ENCODE results near the gene TECPR1.
A peak's percentile ranks its signal among the peaks of the same experiment; 100 is the strongest.

The TECPR1 gene

GRCh38 chr7:98284335-98285036 lies 32.5 kb upstream of the TECPR1 start:
- no peak for DNase-seq (ENCODE audit: low spot score)

GRCh38 chr7:98283887-98284222 lies 31.8 kb upstream of the TECPR1 start:
- DNase-seq (ENCODE audit: low spot score): no peak

GRCh38 chr7:98283127-98283886 lies 31.3 kb upstream of the TECPR1 start:
- peak; percentile 86 for DNase-seq (ENCODE audit: low spot score)

- peak; percentile 49 for DNase-seq (ENCODE audit: low spot score)
These were observed 30.7 kb upstream of the TECPR1 start for GRCh38 chr7:98282703-98283102.

- peak; percentile 37 for DNase-seq (ENCODE audit: low spot score)
These were observed 29.9 kb upstream of the TECPR1 start for GRCh38 chr7:98281757-98282606.

- peak; percentile 93 for DNase-seq (ENCODE audit: low spot score)
These were observed 29.0 kb upstream of the TECPR1 start, which contains the start of gene BRI3 for GRCh38 chr7:98280791-98281756. Gene BRI3, plus strand, starts transcription at chr7:98281686. Its CDS starts 110 bp downstream, at chr7:98281796.

GRCh38 chr7:98280296-98280695 lies 28.3 kb upstream of the TECPR1 start:
- DNase-seq (ENCODE audit: low spot score): no peak

- no peak for DNase-seq (ENCODE audit: low spot score)
These were observed 26.9 kb upstream of the TECPR1 start for GRCh38 chr7:98278936-98279335.

GRCh38 chr7:98278408-98278807 lies 26.4 kb upstream of the TECPR1 start:
- DNase-seq (ENCODE audit: low spot score): no peak

- no peak for DNase-seq (ENCODE audit: low spot score)
These were observed 24.3 kb upstream of the TECPR1 start for GRCh38 chr7:98276241-98276761.

- DNase-seq (ENCODE audit: low spot score): no peak
These were observed 15.3 kb upstream of the TECPR1 start for GRCh38 chr7:98267303-98267702.

GRCh38 chr7:98266840-98267239 lies 14.8 kb upstream of the TECPR1 start:
- DNase-seq (ENCODE audit: low spot score): peak; percentile 53

GRCh38 chr7:98265841-98266271 lies 13.8 kb upstream of the TECPR1 start:
- no peak for DNase-seq (ENCODE audit: low spot score)

GRCh38 chr7:98257701-98258100 lies 5.7 kb upstream of the TECPR1 start:
- DNase-seq (ENCODE audit: low spot score): no peak

GRCh38 chr7:98256431-98256830 lies 4.4 kb upstream of the TECPR1 start:
- DNase-seq (ENCODE audit: low spot score): no peak

GRCh38 chr7:98254951-98255610 lies 3.0 kb upstream of the TECPR1 start:
- DNase-seq (ENCODE audit: low spot score): no peak

GRCh38 chr7:98254516-98254915 lies 2.5 kb upstream of the TECPR1 start:
- DNase-seq (ENCODE audit: low spot score): no peak

- DNase-seq (ENCODE audit: low spot score): peak; percentile 55
These were observed 508 bp upstream of the TECPR1 start for GRCh38 chr7:98252425-98253054.

- DNase-seq (ENCODE audit: low spot score): no peak
These were observed 816 bp downstream of the TECPR1 start for GRCh38 chr7:98251231-98251600.

- no peak for DNase-seq (ENCODE audit: low spot score)
These were observed 1.2 kb downstream of the TECPR1 start for GRCh38 chr7:98250789-98251188.

Measured in RKO (cell line).